ENCODE data around the gene IL20RB.
A peak's percentile ranks its signal among the peaks of the same experiment; 100 is the strongest.
"Not testable (repeated sequence)": the region's sequence is repeated elsewhere in the genome, so short reads cannot be mapped to it uniquely, and the experiment has no call there.

IL20RB gene

GRCh38 chr3:137010137-137010536 lies 52.4 kb downstream of the IL20RB start:
- no peak for TF ChIP-seq CTCF (conservative IDR thresholded peaks at IDR 0.05; ENCODE audit: low read depth, low read length)
- DNase-seq (ENCODE audit: low read depth) = no peak
- H3K4me3 ChIP-seq (ENCODE audit: low read depth, low read length) = no peak overlapping the region

- no peak for TF ChIP-seq CTCF (conservative IDR thresholded peaks at IDR 0.05; ENCODE audit: low read depth, low read length)
- no peak for DNase-seq (ENCODE audit: low read depth)
- no peak overlapping the region for H3K4me3 ChIP-seq (ENCODE audit: low read depth, low read length)
These were observed 53.4 kb downstream of the IL20RB start for GRCh38 chr3:137011153-137011552.

- H3K4me3 ChIP-seq (ENCODE audit: low read depth, low read length) = no peak overlapping the region
- DNase-seq (ENCODE audit: low read depth) = peak; percentile 32
- no peak for TF ChIP-seq CTCF (conservative IDR thresholded peaks at IDR 0.05; ENCODE audit: low read depth, low read length)
These were observed 54.3 kb downstream of the IL20RB start for GRCh38 chr3:137012097-137012501.

- peak; percentile 93 for DNase-seq (ENCODE audit: low read depth)
- peak; percentile 86 for TF ChIP-seq CTCF (conservative IDR thresholded peaks at IDR 0.05; ENCODE audit: low read depth, low read length)
- peak overlapping the region; percentile 64 for H3K4me3 ChIP-seq (ENCODE audit: low read depth, low read length)
These were observed 56.3 kb downstream of the IL20RB start for GRCh38 chr3:137013951-137014688.

- not testable (repeated sequence) for H3K4me3 ChIP-seq (ENCODE audit: low read depth, low read length)
These were observed 59.5 kb downstream of the IL20RB start for GRCh38 chr3:137017316-137017715.

GRCh38 chr3:137020315-137020714 lies 62.5 kb downstream of the IL20RB start:
- no peak for DNase-seq (ENCODE audit: low read depth)
- no peak overlapping the region for H3K4me3 ChIP-seq (ENCODE audit: low read depth, low read length)
- no peak for TF ChIP-seq CTCF (conservative IDR thresholded peaks at IDR 0.05; ENCODE audit: low read depth, low read length)

More at GRCh38 chr3:137017316-137017715, 59.5 kb downstream of the IL20RB start:
- DNase-seq (ENCODE audit: low read depth) = not testable (repeated sequence)

GRCh38 chr3:137020888-137021287 lies 63.1 kb downstream of the IL20RB start:
- no peak overlapping the region for H3K4me3 ChIP-seq (ENCODE audit: low read depth, low read length)
- no peak for TF ChIP-seq CTCF (conservative IDR thresholded peaks at IDR 0.05; ENCODE audit: low read depth, low read length)
- no peak for DNase-seq (ENCODE audit: low read depth)
